ENCODE measurements around the gene SRL.

DNA sequence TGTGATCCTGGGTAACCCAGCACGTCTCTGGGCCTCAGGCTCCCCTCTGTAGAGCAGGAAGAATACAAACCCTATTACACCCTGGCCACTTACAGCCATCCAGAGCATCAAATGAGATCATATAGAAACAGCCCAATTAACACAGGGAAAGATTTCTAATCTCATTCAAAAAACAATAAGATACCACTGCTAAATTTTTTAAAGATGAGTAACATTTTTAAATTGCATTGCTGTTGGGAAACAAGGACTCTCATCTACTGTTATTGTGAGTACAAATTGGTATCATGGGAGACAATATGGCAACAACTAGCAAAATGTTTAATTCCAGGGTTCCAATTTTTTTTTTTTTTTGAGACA lies 41.1 kb downstream of the SRL start:
- no peak for TF ChIP-seq L3MBTL2 (conservative IDR thresholded peaks at IDR 0.05)
- TF ChIP-seq ELF4 (IDR thresholded peaks at IDR 0.05), result no peak
- TF ChIP-seq LEF1 (IDR thresholded peaks at IDR 0.05; ENCODE audit: borderline replicate concordance), result no peak
- no peak for TF ChIP-seq SUZ12 (IDR thresholded peaks at IDR 0.05)
- TF ChIP-seq NFRKB (IDR thresholded peaks at IDR 0.05), result no peak
